GM23338 (cell line): Measurements from ENCODE around the gene TPH1.

Source experiments
- CREB1 ChIP-seq: fragments of 250-450 bp; sonication (Bioruptor Pico); IDR thresholded peaks from 2 replicates; pipeline ENCODE4 v1.5.0; 2020; ENCODE audit warnings: low read depth, mild to moderate bottlenecking, moderate library complexity
- CTCF ChIP-seq, 2 experiments: fragments of 200-600 bp in 1 of 2; sonication (generic) in 1 of 2; conservative IDR thresholded peaks; 2 replicates each; pipeline versions ENCODE4 v1.5.1 to v1.6.1; 2016 to 2017; ENCODE audit warnings: antibody characterized with exemption in 2 of 2, low read depth in 2 of 2, mild to moderate bottlenecking in 2 of 2, moderate library complexity in 1 of 2
- EZH2 ChIP-seq: fragments of 200-600 bp; sonication (generic); IDR thresholded peaks from one replicate; pipeline ENCODE4 v1.8.0; 2017; ENCODE audit warnings: antibody characterized with exemption, mild to moderate bottlenecking, low read depth; ENCODE audit not compliant: unreplicated experiment
- POLR2AphosphoS5 ChIP-seq: IDR thresholded peaks from 2 replicates; pipeline ENCODE4 v1.6.1; 2016; ENCODE audit warnings: antibody characterized with exemption, low read depth
- TF ChIP-seq, protein P1 (sequence below): IDR thresholded peaks from one replicate; pipeline ENCODE4 v1.6.1; 2018; ENCODE audit warnings: antibody characterized with exemption; ENCODE audit not compliant: unreplicated experiment

- TF ChIP-seq CTCF (conservative IDR thresholded peaks at IDR 0.05; ENCODE audit: low read depth in 2 of 2) (no peak), EZH2 (no peak), POLR2AphosphoS5 (no peak), CREB1 (no peak)
- TF ChIP-seq, protein P1, sequence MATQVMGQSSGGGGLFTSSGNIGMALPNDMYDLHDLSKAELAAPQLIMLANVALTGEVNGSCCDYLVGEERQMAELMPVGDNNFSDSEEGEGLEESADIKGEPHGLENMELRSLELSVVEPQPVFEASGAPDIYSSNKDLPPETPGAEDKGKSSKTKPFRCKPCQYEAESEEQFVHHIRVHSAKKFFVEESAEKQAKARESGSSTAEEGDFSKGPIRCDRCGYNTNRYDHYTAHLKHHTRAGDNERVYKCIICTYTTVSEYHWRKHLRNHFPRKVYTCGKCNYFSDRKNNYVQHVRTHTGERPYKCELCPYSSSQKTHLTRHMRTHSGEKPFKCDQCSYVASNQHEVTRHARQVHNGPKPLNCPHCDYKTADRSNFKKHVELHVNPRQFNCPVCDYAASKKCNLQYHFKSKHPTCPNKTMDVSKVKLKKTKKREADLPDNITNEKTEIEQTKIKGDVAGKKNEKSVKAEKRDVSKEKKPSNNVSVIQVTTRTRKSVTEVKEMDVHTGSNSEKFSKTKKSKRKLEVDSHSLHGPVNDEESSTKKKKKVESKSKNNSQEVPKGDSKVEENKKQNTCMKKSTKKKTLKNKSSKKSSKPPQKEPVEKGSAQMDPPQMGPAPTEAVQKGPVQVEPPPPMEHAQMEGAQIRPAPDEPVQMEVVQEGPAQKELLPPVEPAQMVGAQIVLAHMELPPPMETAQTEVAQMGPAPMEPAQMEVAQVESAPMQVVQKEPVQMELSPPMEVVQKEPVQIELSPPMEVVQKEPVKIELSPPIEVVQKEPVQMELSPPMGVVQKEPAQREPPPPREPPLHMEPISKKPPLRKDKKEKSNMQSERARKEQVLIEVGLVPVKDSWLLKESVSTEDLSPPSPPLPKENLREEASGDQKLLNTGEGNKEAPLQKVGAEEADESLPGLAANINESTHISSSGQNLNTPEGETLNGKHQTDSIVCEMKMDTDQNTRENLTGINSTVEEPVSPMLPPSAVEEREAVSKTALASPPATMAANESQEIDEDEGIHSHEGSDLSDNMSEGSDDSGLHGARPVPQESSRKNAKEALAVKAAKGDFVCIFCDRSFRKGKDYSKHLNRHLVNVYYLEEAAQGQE, result no peak
Observed at GRCh38 chr11:18036456-18036855, 9.6 kb downstream of the TPH1 start.
